HL-60/S4 treated with retinoic acid at 250 ng/mL for 4 days and 3 days (cell line): ENCODE measurements around the gene CMIP.

Experiments
- in situ Hi-C: fragments of 300-500 bp; cut with MboI; formaldehyde crosslinking; loops from 2 replicates; pipeline ENCODE4 v1.7.0; 2022; ENCODE audit warnings: low sequenced_read_pairs

Gene CMIP

GRCh38 chr16:81527477-81528178, 83.0 kb downstream of the CMIP start:
- in situ Hi-C loops = no loop called here

- in situ Hi-C loops = no loop called here
Measured at GRCh38 chr16:81528256-81528655, 83.6 kb downstream of the CMIP start.

GRCh38 chr16:81530296-81530721, 85.7 kb downstream of the CMIP start:
- in situ Hi-C loops = no loop called here

GRCh38 chr16:81530814-81531213, 86.2 kb downstream of the CMIP start:
- in situ Hi-C loops = no loop called here

GRCh38 chr16:81531419-81531821, 86.8 kb downstream of the CMIP start:
- in situ Hi-C loops = no loop called here

GRCh38 chr16:81532491-81533174, 88.0 kb downstream of the CMIP start:
- in situ Hi-C loops = no loop called here

- in situ Hi-C loops = no loop called here
Measured at GRCh38 chr16:81533175-81533507, 88.5 kb downstream of the CMIP start.

- in situ Hi-C loops = no loop called here
Measured at GRCh38 chr16:81535679-81536360, 91.2 kb downstream of the CMIP start.

- in situ Hi-C loops = no loop called here
Measured at GRCh38 chr16:81536648-81537047, 92.0 kb downstream of the CMIP start.

- in situ Hi-C loops = no loop called here
Measured at GRCh38 chr16:81537721-81538561, 93.3 kb downstream of the CMIP start.

GRCh38 chr16:81539009-81539758, 94.6 kb downstream of the CMIP start:
- in situ Hi-C loops = no loop called here

GRCh38 chr16:81539759-81540472, 95.3 kb downstream of the CMIP start:
- in situ Hi-C loops = no loop called here

- in situ Hi-C loops = no loop called here
Measured at GRCh38 chr16:81541314-81541713, 96.7 kb downstream of the CMIP start.

- in situ Hi-C loops = no loop called here
Measured at GRCh38 chr16:81542609-81543570, 98.3 kb downstream of the CMIP start.

GRCh38 chr16:81543571-81543970, 99.0 kb downstream of the CMIP start:
- in situ Hi-C loops = no loop called here

GRCh38 chr16:81544261-81544660, 99.7 kb downstream of the CMIP start:
- in situ Hi-C loops = no loop called here

GRCh38 chr16:81544700-81545271, 100.2 kb downstream of the CMIP start:
- in situ Hi-C loops = no loop called here

GRCh38 chr16:81545470-81546250, 101.1 kb downstream of the CMIP start:
- in situ Hi-C loops = no loop called here
